UCSD-AML1 (cell line): Measurements from ENCODE around the gene MYO1B.

Source experiments
- DNase-seq: peaks from one replicate; lab custom pipeline; 2025; ENCODE audit not compliant: unreplicated experiment; lab: John Stamatoyannopoulos, UW

Gene MYO1B

GRCh38 chr2:191319186-191319585 lies 74.0 kb downstream of the MYO1B start:
- DNase-seq: no peak

GRCh38 chr2:191320881-191321280 lies 75.7 kb downstream of the MYO1B start:
- no peak for DNase-seq

GRCh38 chr2:191321861-191322662 lies 76.9 kb downstream of the MYO1B start:
- DNase-seq: peak; percentile 47

- no peak for DNase-seq
Observed at GRCh38 chr2:191322828-191323506, 77.8 kb downstream of the MYO1B start.

- DNase-seq: no peak
Observed at GRCh38 chr2:191325651-191326365, 80.6 kb downstream of the MYO1B start.

- DNase-seq: no peak
Observed at GRCh38 chr2:191327484-191327883, 82.3 kb downstream of the MYO1B start.

- DNase-seq: no peak
Observed at GRCh38 chr2:191328150-191328809, 83.1 kb downstream of the MYO1B start.

GRCh38 chr2:191329841-191330240 lies 84.6 kb downstream of the MYO1B start:
- DNase-seq: no peak

GRCh38 chr2:191333911-191334357 lies 88.7 kb downstream of the MYO1B start:
- DNase-seq: no peak

GRCh38 chr2:191335875-191336464 lies 90.8 kb downstream of the MYO1B start:
- no peak for DNase-seq

GRCh38 chr2:191341436-191341835 lies 96.2 kb downstream of the MYO1B start:
- no peak for DNase-seq

GRCh38 chr2:191343796-191344338 lies 98.7 kb downstream of the MYO1B start:
- no peak for DNase-seq

GRCh38 chr2:191345788-191346187 lies 100.6 kb downstream of the MYO1B start:
- no peak for DNase-seq

GRCh38 chr2:191347154-191347553 lies 102.0 kb downstream of the MYO1B start:
- DNase-seq: no peak

- no peak for DNase-seq
Observed at GRCh38 chr2:191347881-191348280, 102.7 kb downstream of the MYO1B start.

- no peak for DNase-seq
Observed at GRCh38 chr2:191349990-191350389, 104.8 kb downstream of the MYO1B start.

- no peak for DNase-seq
Observed at GRCh38 chr2:191350826-191351225, 105.6 kb downstream of the MYO1B start.

GRCh38 chr2:191351298-191351697 lies 106.1 kb downstream of the MYO1B start:
- DNase-seq: no peak

GRCh38 chr2:191351921-191352320 lies 106.7 kb downstream of the MYO1B start:
- DNase-seq: no peak

GRCh38 chr2:191352536-191352935 lies 107.3 kb downstream of the MYO1B start:
- DNase-seq: no peak
